ENCODE data around the gene NKAIN2.

The NKAIN2 gene

GRCh38 chr6:123875784-123876183, 72.1 kb downstream of the NKAIN2 start:
- TF ChIP-seq ZFX (IDR thresholded peaks at IDR 0.05; ENCODE audit: borderline replicate concordance) = no peak
- no peak for TF ChIP-seq CTCF (IDR thresholded peaks at IDR 0.05)
- no peak overlapping the region for H3K27ac ChIP-seq

GRCh38 chr6:123879749-123880148, 76.1 kb downstream of the NKAIN2 start:
- TF ChIP-seq ZFX (IDR thresholded peaks at IDR 0.05; ENCODE audit: borderline replicate concordance) (no peak), CTCF (IDR thresholded peaks at IDR 0.05) (no peak)
- no peak overlapping the region for H3K27ac ChIP-seq

- H3K27ac ChIP-seq = no peak overlapping the region
- TF ChIP-seq CTCF (IDR thresholded peaks at IDR 0.05) (no peak), ZFX (IDR thresholded peaks at IDR 0.05; ENCODE audit: borderline replicate concordance) (no peak)
These were observed 85.3 kb downstream of the NKAIN2 start for GRCh38 chr6:123888771-123889513.

- no peak overlapping the region for H3K27ac ChIP-seq
- no peak for TF ChIP-seq ZFX (IDR thresholded peaks at IDR 0.05; ENCODE audit: borderline replicate concordance)
- TF ChIP-seq CTCF (IDR thresholded peaks at IDR 0.05) = no peak
These were observed 91.7 kb downstream of the NKAIN2 start for GRCh38 chr6:123895346-123895745.

- no peak overlapping the region for H3K27ac ChIP-seq
- TF ChIP-seq CTCF (IDR thresholded peaks at IDR 0.05) = no peak
- no peak for TF ChIP-seq ZFX (IDR thresholded peaks at IDR 0.05; ENCODE audit: borderline replicate concordance)
These were observed 92.1 kb downstream of the NKAIN2 start for GRCh38 chr6:123895806-123896205.

GRCh38 chr6:123896869-123897268, 93.2 kb downstream of the NKAIN2 start:
- no peak overlapping the region for H3K27ac ChIP-seq
- TF ChIP-seq CTCF (IDR thresholded peaks at IDR 0.05) (no peak), ZFX (IDR thresholded peaks at IDR 0.05; ENCODE audit: borderline replicate concordance) (no peak)

GRCh38 chr6:123897965-123898364, 94.3 kb downstream of the NKAIN2 start:
- no peak for TF ChIP-seq CTCF (IDR thresholded peaks at IDR 0.05)
- no peak overlapping the region for H3K27ac ChIP-seq

Data from 22Rv1 (cell line).